ENCODE data around the gene TBL3.
"Not testable (repeated sequence)": the region's sequence is repeated elsewhere in the genome, so short reads cannot be mapped to it uniquely, and the experiment has no call there.

TBL3 gene

DNA sequence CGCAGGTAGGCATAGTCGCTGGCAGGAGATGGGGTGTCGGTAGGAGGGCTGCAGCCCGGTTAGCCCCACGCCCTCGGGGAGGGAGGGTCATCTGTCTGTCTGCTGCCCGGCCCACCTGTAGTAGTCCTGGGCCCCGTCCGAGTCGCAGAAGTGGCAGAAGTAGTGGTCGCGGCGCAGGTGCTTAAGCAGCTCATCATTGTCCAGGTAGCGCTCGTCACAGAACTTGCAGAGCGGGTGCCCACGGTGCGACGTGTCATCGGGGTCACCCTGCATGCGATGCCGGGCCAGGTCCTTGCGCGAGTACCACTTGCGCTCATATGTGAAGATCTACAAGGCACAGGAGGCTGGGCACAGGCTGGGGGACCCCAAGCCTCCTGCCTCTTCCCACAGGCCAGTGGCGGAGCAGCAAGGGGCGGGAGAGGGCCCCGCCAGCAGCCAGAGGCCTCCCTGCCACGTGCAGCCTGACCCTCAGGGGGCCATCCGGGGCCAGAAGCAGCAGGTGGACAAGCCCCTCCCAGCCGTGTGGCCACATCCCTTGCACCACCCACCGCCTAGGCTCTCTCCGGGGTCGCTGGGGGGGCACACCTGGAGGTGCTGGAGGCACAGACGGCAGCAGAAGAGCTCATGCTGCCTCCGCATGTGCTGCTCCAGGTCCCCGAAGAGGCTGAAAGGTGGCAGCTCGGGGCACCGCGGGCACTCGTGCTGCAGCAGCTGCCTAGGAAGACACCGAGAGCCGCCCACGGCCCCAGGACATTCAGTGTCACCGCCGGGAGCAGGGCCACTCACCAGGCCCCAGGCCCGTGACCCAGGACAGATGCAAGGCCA, 30.8 kb downstream of the TBL3 start:
- no peak for DNase-seq

DNA sequence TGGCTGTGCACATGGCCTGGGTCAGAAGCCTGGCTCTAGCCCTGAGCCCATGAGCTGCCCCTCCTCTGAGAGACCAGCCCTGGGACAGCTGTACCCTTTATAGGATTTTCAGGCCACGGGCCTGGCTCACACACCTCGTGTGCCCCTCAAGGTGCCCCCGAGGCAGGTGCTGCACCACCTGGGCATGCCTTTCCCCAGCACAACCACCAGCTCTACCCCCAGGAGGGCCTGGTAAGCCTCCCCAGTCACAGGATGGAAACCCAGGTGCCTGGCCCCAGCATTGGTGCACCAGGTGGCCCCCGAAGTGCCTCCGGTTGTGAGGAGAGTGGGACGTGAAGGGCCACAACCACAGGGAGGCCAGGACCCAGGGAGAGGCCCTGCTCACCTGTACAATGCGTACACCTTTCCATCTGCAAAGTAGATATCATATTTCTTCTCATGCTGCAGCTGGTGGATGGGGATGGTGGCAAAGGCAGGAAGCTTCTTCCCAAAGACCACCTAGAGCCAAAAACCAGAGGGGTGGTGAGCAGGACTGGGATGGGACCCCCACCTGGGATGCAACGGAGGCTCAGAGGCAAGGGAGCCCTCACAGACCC, 31.5 kb downstream of the TBL3 start:
- no peak for DNase-seq

DNA sequence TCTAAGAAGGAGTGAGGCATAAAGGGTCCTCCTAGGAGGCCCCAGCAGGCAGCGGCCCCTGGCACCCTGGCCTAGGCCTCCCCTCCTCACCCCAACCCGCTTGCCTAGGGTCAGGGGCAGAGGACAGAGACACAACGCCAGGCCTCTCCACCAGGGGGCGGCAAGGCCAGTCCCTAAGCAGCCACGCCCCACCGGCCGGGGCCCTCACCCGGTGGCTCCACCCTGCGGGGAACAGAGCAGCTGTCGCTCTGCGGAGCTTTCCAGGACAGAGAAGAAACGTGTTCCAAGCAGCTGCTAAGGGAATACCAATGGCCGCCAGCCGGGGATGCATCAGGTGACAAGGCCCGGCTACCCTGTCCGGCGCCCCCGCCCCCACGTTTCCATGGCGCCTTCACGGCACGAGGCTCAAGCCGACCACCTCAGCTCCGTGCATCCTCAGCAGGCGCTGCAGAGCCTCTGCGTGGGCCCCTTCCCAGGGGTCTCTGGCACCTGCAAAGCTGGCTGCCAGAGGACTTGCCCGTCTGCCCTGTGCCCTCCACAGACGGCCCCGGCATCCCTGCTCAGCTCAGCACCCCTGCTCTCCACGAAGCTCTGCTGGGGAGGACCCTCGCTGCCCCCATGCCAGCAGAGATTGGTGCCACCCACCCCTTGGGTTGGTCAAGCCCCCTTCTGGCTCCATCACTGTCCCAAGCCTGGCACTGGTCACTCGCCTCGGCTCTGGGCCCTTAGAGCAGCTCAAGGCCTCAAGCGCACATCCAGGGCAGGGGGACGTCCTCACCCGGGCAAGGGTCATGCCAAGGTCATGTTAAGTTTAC, 32.2 kb downstream of the TBL3 start:
- peak; percentile 51 for DNase-seq

DNA sequence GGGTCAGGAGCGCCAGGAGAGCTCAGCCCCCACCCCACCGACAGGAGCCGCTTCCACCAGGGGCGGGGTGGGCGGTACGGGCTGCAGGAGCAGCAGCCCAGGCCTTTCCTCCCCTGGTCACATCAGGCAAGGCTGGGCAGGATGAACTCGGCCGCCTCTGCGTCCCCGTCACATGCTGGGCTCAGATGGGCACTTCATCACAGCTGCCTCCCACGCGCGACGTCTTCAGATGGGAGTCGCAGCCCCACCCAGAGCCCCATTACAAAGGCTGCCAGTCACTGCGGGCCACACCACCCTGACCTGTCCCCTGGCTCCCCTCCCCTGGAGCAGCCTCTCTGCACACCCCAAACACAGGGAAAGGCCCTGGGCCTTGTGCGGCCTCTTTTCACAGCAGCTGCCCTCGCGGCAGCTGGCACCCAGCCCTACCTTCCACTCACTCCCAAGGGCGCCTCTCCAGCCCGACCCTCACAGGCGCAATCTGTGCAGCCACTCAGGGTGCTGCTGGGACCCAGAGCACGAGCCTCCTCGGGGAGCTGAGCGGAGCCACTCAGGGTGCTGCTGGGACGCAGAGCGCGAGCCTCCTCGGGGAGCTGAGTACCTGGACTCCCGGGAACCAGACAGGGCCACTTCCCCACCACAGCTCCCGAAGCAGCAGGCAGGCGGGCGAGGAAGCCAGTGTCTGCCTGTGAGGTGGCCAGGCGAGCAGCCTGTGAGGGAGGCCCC, 33.1 kb downstream of the TBL3 start:
- no peak for DNase-seq

DNA sequence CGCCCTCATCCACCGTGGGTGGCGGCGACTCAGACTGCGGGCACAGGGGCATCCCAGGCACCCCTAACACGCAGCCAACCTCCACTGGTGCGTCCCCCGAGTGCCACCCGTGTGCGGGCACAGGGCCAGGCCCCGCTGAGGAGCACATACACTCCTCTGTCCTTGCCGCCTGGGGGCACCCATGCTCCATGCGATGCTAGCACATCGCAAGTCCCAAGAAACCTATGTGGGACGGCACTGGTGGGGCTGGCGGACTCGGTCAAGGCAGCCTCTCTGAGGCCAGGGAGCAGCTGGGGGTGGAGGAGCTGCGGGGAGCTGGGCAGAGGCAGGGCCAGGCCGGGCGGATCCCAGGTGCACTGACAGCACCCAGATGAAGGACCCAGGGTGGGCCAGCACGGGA, 33.8 kb downstream of the TBL3 start:
- no peak for DNase-seq

DNA sequence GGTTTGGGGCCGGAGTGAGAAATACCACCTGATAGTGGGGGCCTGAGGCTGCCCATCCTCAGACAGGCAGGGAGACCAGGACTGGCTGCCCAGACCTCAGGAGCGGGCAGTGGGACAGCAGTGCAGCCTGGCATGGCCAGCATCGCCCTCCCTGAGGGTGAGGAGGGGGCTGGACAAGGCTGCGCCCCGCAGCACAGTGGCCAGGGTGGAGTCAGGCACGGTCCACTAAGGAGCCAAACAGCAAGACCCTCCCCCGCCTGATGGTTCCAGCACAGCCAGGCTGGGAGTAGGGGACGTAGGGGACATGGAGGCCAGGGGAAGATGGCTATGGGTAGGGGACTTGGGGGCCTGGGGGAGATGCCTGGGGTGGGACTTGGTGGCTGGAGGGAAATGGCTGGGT, 34.5 kb downstream of the TBL3 start:
- DNase-seq: no peak

DNA sequence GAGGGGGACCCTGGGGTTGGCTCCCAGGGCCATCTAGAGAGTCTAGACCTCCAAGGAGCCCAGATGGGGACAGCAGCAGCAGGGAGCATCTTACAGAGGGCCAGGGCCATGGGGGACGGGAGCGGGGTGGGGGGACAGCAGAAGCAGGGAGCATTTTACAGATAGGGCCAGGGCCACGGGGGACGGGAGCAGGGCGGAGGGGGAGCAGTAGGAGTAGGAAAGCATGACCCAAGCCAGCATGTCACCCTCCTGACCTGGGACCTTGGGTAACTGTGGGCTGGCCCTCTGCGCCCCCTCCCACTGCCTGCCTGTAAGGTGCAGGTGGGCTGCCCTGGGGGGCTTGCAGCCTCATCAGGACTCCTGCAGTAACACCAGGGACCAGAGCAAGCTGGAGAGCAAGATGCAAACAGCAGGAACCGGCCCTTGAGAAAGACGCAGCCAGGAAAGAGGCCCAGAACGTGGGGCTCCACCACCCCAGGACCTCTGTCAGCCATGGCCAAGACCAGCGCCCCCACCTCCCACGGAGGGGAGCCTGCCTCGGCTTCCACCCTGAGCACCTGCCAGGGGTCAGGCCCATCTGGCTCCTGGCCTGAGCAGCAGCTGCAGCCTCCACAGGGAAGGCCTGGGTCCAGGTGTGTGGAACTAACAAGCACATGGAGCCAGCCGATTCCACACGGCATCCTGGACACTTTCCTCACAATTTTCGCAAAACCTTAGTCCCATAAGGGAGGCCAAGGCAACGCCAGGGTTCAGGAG, 35.4 kb downstream of the TBL3 start:
- DNase-seq: no peak

DNA sequence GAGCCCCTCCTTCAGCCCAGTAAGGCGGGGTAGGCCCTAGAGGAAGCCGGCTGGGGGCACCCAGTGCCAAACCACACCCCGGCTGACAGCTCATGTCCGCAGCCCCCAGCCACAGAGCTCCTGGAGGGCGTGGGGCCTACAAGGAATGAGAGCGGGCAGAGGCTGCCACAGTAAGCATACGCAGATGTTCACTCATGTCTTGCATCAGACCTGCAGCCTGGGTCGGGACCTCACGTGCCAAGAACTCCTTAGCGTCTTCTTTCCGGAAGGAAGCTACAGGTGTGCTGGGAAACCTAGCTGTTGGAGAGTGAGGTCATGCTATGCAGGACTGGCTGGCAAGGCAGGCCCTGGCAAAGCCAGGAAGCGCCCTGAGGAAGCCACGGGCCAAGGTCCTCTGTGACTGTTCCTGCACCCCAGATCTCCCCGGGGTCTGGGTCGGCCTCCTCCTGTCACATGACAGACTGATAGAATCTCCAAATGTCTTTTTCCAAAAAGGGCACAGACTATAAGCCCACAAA, 36.2 kb downstream of the TBL3 start:
- peak; percentile 97 for DNase-seq

DNA sequence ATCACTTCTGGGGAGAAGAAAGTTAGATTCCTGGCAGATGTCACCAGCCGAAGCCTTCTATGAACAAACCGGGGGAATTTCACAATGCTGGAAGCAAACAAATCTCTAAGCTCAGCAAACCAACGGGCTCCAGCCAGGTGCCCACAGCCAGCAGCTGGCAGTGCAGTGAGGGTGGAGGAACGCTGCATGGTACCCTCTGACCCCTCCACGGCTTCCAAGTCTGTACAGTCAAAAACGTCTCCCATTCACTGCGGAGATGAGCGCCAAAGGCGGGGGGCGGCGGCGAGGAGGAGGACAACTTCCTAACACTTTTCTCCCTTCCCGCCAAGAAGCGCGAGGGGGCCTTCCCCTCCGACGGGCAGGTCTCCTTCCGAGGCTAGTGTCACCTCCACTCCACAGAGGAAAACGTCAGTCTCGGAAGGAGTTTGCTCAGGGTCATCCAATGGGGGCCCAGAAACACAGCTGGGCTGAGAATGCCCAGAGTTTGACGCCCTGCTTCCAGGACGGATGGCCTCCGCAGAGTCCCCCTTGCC, 36.8 kb downstream of the TBL3 start:
- DNase-seq: no peak

DNA sequence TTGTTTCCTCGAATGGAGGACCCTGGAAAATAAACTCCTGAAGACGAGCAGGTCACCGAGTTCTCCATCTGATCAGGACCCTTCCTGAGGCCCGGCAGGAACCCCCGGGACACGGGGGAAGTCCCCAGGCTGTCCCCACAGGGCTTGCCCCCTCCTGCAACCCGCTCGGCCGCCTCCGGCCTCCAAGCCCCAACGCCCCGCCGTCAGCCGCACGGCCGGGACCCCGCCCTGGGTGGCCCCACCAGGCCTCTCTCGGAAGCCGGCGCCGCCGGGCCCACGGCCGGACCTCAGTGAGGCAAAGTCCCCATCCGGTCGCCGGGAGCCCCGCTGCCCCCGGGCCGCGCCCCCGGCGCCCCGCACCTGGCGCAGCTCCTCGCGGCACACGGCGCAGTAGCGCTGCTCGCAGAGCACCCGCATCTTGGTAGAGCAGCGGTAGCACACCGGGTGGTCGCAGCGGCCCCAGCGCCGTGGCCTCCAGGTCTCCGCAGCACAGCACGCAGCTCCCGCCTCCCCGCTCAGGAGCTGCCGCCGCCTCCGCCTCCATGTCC, 37.4 kb downstream of the TBL3 start:
- no peak for DNase-seq

DNA sequence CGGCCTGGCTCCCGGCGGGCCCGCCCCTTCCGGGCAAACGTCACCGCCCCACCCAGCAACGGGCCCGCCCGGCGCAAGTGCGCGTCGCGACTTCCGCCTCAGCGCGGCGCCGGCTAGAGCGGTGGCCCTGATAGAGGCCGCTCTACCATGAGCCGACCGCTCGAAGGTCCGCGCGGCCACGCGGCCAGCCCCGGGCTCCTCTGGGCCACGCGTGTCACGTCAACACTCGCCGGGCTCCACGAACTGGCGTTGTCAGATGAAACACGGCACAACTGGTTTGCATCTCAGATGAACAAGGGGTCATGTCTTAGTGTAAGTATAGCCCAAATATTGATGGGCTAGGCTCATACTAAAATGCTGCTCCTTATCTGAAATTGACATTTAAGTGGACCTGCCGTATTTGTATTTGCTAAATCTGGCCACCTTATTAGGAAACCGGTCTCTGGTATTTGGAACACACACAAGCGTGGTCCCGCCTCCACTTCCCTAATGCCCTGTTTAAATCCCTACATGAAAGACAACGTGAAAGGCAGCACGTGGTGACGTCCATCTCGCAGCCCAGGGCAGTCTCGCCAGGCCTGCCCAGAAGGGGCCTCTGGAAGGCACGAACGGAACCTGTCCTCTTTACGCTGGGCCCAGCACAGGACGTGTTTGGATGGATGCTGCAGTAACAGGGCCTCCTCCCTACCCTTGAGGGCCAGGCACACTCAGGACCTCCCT, 38.1 kb downstream of the TBL3 start, which contains the start of gene ZNF598:
Gene ZNF598, minus strand, starts transcription at position 31 of the 720 bp plus-strand sequence.
- DNase-seq: peak; percentile 82

DNA sequence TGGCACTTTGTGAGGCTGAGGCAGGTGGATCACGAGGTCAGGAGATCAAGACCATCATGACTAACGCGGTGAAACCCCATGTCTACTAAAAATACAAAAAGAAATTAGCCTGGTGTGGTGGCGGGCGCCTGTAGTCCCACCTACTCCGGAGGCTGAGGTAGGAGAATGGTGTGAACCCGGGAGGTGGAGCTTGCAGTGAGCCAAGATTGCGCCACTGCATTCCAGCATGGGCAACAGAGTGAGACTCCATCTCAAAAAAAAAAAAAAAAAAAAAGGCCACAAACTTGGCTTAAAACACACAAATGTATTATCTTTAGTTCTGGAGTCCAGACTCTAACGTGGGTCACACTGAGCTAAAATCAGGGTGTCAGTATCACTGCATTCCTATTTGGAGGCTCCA, 39.9 kb downstream of the TBL3 start:
- DNase-seq: not testable (repeated sequence)

DNA sequence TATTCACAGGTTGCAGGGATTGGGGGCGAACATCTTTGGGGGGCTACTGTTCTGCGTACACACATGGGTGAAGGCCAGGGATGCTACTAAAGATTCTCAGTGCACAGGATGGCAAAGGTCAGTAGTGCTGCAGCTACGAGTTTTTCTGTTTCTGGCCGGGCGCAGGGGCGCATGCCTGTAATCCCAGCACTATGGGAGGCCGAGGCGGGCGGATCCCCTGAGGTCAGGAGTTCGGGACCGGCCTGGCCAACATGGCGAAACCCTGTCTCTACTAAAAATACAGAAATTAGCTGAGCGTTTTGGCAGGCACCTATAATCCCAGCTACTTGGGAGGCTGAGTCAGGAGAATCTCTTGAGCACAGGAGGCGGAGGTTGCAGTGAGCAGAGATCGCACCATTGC, 41.7 kb downstream of the TBL3 start:
- DNase-seq: no peak

DNA sequence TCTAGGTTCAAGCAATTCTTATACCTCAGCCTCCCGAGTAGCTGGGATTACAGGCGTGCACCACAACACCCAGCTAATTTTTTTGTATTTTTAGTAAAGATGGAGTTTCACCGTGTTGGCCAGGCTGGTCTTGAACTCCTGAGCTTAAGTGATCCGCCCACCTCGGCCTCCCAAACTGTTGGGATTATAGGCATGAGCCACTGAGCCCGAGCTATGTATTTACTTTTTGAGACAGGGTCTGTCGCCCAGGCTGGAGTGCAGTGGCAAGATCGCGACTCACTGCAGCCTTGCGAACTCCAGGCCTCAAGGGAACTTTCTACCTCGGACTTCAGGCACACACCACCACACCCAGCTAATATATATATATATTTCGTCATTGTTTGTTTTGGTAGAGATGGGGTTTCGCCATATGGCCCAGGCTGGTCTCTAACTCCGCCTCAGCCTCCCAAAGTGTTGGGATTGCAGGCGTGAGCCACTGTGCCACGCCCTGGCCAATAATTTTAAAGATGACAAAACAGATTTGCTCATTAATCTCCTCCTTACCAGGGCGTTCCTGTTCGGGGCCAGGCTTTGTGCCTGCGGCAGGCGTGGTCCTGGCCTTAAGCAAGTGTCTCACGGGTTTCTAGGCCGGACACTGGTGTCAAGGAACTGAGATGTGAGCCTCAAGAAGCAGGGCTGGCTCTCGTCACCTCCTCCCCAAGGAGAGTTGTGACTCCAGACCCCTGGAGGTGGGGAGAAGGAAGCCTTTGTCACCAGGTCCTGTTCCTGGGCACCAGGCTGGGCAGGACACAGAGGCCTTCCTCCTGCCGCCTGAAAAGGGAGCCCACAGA, 43.5 kb downstream of the TBL3 start:
- DNase-seq: peak; percentile 54

DNA sequence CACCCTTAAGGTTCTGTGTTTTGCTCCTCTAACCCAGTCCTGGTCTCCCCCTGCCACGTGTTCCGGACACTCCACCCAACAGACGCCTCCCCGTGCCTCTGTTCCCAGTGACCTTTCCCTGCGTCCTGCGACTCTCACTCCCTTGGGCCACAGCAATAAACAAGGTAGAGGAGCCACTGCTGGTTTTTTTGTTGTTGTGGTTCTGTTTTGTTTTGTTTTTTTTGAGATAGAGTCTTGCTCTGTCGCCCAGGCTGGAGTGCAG, 44.0 kb downstream of the TBL3 start:
- DNase-seq: no peak

DNA sequence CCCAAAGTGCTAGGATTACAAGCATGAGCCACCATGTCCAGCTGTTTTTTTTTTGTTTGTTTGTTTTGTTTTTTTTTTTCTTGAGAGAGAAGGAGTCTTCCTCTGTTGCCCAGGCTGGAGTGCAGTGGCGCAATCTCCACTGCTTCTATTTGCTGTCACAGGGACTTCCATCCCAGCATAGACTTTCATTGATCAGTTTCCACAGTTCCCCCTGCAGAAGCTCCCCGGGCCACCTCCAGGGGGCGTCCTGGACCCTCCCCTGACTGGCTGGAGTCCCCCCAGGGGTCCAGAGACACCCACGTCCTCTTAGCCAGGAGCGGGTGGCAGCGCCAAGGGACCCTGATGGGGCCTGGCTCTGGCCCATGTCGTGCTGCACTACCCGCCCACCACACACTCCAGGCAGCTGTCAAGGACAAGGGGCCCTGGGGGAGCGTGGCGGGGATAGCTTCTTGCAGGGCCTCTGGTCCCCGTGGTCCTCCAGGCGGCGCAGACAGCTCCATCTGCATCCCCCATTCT, 44.6 kb downstream of the TBL3 start:
- DNase-seq: no peak

DNA sequence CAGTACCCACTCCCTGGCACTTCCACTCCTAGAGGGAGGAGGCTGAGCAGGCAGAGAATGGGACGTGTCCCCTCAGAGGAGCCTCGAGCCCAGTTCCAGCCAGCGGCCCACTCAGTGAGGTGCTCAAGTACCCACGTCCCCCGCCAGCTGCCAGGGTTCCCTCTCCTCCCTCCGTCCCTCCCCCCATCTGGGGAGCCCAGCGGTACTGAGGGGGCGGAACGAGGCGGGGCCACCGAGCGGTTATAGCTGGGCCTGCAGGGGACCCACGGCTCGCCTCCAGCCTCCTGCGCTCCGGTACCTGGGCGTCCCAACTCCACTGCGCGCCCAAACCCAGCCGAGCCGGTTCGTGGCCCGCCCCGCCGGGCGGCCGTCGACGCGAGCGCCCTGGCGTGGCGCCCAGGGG, 47.7 kb downstream of the TBL3 start, which contains the start of gene NPW:
Gene NPW, plus strand, starts transcription at position 268 of the 403 bp plus-strand sequence.
- no peak for DNase-seq

DNA sequence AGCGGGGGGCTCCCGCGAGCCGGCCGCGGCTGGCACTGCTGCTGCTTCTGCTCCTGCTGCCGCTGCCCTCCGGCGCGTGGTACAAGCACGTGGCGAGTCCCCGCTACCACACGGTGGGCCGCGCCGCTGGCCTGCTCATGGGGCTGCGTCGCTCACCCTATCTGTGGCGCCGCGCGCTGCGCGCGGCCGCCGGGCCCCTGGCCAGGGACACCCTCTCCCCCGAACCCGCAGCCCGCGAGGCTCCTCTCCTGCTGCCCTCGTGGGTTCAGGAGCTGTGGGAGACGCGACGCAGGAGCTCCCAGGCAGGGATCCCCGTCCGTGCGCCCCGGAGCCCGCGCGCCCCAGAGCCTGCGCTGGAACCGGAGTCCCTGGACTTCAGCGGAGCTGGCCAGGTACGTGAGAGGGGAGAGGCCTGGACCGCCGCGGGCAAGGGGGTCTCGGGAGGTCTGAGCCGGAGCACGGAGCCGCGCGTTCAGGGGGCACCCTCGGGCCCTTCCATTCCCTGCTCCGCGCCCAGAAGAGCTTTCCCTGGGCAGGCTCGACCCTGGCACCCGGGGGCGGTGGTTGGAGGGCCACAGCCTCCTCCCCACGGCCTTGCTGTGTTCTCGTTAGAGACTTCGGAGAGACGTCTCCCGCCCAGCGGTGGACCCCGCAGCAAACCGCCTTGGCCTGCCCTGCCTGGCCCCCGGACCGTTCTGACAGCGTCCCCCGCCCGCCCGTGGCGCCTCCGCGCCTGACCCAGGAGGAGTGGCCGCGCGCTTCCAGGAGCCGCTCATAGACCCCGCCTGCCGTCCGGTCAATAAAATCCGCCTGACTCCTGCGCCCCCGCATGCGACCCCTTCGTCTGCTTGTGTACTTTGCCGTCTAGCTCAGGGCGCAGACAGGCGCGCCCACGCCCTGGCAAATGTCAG, 48.3 kb downstream of the TBL3 start:
- no peak for DNase-seq

DNA sequence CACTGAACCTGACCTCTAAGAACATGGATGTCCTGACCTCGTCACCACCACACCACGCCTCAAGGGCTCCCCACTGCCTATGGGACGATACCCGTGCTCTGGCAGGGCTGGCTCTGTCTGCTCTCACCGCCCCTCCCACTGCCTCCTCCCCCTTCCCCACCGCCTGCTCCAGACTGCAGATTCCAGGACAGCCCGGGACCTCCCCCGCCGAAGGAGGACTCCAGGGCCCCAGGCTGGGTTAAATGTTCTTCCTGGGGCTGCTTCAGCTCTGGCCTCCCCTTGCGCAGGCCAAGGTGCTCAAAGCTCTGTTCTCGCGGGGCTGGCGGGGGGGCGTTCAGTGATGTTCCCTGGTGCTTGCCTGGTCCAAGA, 50.9 kb downstream of the TBL3 start:
- peak; percentile 71 for DNase-seq
